ENCODE data around the gene HACD3. TPM values are rescaled to one million over a fixed set of nuclear protein-coding genes. Genes with fewer than 3 reads are reported as not detected.

HACD3 gene
- total and polyA plus RNA-seq, 9 of the 15 experiments (the other 6 are each of a cell fraction or from before 2014, with no cell fraction given): 48.1 to 117 (median 72.8) TPM

GRCh38 chr15:65512807-65513416 lies 17.4 kb upstream of the HACD3 start (continued):
- TF ChIP-seq KAT8 (IDR thresholded peaks at IDR 0.05; ENCODE audit: low read depth) (no peak), PML (IDR thresholded peaks at IDR 0.05; ENCODE audit: low read length) (no peak), ILK (tag; IDR thresholded peaks at IDR 0.05; ENCODE audit: borderline replicate concordance, low read depth) (no peak), C11orf30 (IDR thresholded peaks at IDR 0.05; ENCODE audit: low read depth) (peak; percentile 79), REST (IDR thresholded peaks at IDR 0.05; ENCODE audit: borderline replicate concordance) (peak; percentile 9; the same call in 1 of the 2 replicates), REST (CRISPR knock-in tag; IDR thresholded peaks at IDR 0.05; ENCODE audit: low read depth) (no peak), TAF9B (IDR thresholded peaks at IDR 0.05; ENCODE audit: partially characterized antibody) (no peak), TRIM25 (IDR thresholded peaks at IDR 0.05; ENCODE audit: borderline replicate concordance) (no peak), MAFF (IDR thresholded peaks at IDR 0.05; ENCODE audit: low read length) (no peak), SMAD4 (CRISPR knock-in tag; conservative IDR thresholded peaks at IDR 0.05) (peak; percentile 58; the same call in 1 of the 2 replicates), ZNF224 (CRISPR knock-in tag; IDR thresholded peaks at IDR 0.05) (0 out of 2 replicates have a peak, but pooled peaks have one; percentile 34), ZNF143 (CRISPR knock-in tag; IDR thresholded peaks at IDR 0.05) (no peak), MCM2 (IDR thresholded peaks at IDR 0.05; ENCODE audit: low read depth) (no peak), GATA2 (CRISPR knock-in tag; IDR thresholded peaks at IDR 0.05) (no peak), SREBF1 (IDR thresholded peaks at IDR 0.05; ENCODE audit: borderline replicate concordance, low read depth, low read length) (no peak), ZNF384 (IDR thresholded peaks at IDR 0.05; ENCODE audit: low read depth, low read length) (peak; percentile 85), TAL1 (IDR thresholded peaks at IDR 0.05) (peak; percentile 40), NR0B1 (IDR thresholded peaks at IDR 0.05; ENCODE audit: partially characterized antibody) (no peak), FOXM1 (IDR thresholded peaks at IDR 0.05; ENCODE audit: low read depth) (peak; percentile 59), FOXM1 (CRISPR knock-in tag; IDR thresholded peaks at IDR 0.05; ENCODE audit: low read depth) (no peak)

All from K562 (cell line).